HG03060 (cell line): ENCODE measurements around the gene KCNK3.

Experiments
- ATAC-seq: cut with Tn5 transposase; IDR thresholded peaks from one replicate; pipeline ENCODE4 v1.9.1; 2021; ENCODE audit warnings: low read depth, moderate number of reproducible peaks; ENCODE audit not compliant: unreplicated experiment

The KCNK3 gene

DNA sequence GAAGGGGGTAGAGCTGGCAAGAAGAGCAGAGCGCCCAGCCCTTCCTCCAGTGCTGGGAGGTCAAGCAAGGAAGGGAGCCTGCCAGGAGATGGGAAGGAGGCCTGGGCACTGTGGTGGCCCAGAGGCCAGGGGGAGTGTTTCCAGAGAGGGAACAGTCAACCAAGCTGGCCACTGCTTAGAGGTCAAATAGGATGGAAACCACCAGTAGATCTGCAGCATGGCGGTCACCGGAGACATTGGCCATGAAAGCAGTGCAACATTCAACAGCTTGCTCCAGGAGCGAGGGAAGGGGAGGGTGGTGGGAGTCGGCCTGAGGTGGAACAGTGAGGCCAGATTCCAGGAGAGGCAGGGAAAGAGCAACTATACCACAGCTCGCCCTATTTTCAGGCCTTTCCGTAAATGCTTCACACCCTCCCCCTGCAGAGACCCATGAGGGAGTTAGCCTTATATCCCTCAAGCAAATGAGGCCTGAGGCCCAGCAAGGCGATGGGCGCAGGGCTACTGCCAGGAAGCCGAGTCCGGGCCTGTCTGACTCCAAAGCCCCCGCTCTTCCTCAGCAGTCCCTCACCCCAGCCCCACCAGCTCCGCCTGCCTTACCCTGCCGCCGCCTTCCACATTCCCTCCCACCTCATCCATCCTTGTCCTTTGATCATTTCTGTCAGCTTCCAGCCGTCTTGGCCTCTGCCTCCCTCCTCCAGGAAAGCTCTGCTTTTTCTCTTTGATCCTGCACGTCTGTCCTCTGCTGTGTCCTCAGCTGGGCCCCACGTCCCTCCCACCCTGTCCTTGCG lies 17.0 kb downstream of the KCNK3 start:
- ATAC-seq, result no peak

DNA sequence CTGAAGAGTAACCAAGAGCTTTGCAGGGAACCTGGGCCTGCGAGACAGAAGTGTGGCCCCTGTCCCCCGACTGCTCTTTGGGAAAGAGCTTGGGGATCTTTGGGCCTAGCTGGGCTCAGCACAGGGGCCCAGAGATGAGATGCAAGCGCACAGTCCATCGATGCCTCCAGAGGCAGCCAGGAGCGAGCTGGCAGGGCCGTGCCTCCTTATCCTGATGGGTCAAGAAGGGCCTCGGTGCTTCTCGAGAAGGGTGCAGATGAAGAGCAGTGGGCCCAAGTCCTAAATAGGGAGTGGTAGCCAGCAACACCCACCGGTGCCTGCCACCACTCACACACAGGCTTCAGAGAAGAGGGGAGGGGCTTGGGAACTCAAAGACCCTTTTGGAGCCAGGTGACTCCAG lies 17.6 kb downstream of the KCNK3 start:
- ATAC-seq, result no peak

DNA sequence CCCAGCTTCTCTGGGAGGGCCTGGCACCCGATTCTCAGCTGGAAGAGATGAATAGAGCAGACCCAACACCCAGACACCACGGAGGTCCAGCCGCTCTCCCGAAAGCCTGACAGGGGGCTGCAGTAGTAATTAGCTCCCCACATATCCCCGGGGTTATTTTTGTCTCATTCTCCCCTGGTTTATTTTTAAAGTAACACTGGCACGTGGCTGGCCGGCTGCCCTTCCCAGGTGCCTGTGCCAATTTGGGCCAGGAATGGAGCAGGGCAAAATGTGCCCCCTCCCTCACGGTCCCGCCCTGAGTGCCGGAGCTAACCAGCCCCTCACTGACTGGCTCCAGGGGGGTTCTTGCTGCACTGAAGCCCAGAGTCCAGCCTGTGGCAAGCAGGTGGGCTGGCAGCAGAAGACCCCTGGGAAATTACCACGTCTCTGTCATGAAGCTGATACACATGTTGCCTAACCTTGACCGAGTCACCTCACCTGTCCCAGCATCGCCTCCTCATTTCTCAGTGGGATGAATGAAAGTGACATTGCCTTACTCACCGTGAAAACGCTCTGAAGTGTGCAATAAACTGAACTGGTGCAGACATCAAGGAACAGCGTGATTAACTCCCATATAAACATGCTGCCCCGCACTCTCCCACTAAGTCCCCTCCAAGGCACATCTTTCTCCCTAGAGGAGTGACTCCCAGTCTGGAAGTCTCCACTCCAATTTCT lies 18.4 kb downstream of the KCNK3 start:
- no peak for ATAC-seq

DNA sequence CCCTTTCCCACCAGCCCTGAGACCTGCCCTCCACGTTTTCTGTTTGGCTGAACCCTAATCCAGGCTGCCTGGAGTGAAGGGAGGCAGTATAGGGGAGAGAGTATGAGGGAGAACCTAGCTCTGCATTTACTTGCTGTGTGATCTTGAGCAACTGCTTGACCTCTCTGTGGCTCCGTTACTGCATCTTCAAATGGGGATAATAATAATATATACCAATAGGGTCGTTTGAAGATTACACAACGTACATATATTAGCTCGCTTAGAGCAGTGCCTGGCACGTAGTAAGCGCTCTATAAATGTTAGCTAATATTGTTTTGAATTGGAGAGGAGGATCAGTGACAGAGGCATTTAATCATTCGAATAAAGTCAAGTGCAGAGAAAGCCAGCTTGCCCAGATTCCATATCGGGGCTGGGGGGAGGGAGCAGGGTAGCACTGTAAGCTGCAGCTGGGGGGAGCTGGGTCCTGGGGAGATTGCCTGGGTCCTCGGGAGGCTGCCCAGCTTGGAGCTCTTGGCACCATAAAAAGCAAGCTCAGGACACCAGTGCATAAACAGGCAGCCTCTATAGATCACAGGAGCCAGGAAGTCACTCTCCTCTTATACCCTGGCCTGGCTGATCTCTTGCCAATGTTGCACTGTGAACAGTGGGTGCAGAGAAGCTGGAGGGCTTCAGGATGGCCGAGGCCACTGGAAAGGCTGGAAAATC lies 19.1 kb downstream of the KCNK3 start:
- ATAC-seq, result no peak

DNA sequence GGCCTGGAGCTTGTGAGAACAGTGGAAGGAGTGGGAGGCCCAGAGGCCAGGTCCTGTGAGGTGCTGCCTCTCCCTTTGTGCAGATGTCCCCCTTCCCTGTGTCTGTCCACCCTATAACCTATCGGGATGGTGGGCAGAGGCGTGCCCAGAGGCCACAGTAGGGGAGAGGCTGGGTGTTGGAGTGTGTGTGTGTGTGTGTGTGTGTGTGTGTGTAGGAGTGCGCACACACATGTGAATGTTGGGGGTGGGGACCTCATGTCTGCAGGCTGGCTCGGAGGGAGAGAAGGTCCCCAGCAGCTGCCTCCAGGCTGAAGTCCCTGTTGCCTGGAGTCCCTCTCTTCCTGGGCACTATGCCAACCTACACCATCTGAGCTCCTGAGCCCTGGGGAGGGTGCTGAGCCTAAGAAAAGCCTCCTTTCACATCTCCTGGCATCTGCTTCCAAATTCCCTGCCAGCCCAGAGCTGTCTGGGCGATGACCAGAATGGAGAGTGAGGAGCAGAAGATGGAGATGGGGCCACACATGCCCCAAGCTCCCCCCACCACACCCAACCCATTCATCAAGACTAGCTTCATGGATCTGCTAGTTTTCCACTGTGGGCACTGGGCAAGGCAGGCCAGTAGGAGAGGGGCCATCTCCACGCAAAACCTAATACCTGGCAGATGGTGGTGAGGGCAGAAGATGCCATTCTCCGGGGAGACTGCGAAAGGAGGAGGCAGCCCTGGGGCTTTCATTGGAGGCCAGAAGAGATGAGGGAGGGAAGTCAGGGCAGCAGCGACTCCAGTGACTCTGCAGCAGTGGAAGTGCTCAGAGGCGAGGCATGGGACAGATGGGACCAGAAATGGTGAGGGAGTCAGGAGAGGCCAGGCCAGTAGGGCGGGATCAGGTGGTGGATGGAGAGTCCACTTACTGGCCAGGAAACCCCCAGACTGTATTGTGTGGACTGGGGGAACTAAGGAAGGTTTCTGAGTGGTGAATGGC lies 20.3 kb downstream of the KCNK3 start:
- no peak for ATAC-seq

DNA sequence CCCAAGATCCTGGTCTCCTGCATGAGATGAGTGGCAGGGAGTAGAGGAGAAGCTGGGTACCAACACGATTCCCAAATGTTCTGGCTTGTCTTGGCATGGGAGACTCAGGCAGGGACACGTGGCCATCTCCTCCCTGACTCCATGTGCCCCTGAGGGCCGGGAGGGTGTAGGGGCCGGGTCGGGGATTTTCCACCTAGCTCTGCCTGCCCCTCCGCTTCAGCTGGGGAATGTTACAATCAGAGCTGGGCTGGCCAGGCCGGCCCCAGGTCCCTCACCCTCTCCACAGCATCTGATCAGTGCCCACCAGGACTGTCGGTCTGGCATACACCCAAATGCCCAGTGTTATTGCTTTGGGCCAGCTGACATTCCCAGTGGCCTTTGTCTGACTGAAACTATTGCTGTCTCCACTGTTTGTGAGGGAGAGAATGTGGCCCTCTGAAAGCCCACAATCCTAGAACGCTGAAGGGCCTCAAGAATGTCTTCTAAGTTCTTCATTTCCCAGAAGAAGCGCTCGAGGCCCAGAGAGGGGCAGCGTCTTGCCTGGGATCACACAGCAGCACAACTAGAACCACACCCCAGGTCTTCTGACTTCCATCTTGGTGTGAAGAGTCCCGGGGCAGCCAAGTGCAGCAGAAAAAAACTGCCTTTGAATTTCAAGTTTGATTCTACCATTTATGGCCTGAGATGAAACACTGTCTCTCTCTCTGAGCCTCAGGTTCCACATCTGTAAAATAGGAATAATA lies 23.2 kb downstream of the KCNK3 start:
- ATAC-seq, result no peak

DNA sequence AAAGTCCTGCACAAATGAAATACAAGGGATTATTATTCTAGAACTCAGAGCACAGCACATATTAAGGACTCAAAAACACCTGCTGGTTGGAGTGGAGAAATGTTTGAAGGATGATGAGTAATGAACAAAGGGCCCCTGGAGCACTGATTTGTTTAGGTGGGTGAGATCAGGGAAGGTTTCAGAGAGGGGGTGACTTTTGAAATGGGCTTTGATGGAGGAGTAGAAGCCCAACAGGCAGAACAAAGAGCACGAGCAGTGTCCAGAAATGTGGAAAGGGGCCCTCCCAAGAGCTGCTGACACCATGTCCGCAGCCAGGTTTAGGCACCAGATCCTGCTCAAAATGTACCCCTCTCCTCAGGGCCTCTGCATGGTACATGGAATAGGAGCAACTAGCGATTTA lies 23.8 kb downstream of the KCNK3 start:
- ATAC-seq, result no peak

DNA sequence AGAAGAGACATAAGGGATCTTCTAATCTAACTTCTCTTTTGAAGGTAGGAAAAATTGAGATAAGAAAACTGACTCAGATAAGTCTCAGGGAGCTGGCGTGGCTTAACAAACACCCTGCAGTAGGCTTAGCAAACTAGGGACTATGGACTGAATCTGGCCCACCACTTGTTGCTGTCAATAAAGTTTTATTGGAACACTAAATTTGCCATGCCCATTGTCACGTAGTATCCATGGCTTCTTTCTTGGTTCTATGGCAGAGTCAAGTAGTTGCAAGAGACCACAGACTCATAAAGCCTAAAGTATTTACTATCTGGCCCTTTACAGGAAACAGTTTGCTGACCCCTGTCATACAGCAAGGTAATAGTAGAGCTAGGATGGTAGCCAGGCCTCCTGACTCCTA lies 24.2 kb downstream of the KCNK3 start:
- ATAC-seq, result no peak

DNA sequence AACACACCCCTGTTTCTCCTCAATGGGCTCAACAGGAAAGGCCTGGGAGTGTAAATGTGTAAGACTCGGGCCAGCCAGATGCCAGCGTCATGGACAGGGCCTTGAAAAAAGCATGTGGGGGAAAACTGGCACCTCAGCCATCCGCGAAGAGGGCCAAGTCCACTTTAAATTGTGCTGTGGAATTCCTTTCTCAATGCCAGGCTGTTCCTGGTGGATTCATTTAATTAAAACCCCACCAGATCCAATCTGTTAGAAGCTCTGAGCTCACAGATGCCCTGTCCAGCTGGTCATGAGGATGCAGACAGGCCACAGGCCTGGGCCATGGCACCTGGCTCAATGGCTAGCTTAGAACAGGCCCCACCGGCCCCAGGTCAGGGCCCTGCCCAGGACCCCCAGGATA lies 24.8 kb downstream of the KCNK3 start:
- ATAC-seq, result no peak

DNA sequence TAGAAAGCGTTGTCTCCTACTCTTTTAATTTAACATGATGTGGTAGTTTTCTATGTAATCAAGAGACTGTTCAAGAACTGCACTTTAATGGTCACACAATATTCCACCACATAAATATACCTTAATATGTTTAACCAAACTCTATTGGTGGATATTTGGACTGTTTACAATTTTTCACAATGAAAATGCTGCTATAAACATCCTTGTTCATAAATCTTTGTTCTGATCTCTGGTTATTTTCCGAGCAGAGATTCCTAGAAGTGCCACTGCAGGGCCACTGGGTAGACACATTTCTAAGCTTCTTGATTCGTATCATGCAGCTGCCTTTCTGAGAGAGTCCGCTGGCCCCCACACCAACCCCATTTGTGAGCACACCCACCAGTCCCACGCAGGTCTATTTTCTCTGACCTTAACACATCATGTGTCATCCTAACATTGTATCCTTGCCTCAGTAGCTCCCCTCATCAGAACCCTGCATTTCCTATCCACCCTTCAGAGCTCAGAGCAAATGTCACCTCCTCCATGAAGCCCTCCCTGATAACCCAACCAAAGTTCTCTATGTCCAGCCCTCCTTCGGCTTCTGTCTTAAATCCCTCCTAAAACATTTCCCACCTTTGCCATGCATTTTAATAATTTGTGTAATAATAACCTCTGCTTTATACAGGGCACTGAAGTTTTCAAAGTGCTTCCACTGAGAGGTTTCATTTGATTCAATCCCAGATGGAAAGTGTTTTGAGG lies 26.6 kb downstream of the KCNK3 start:
- no peak for ATAC-seq

DNA sequence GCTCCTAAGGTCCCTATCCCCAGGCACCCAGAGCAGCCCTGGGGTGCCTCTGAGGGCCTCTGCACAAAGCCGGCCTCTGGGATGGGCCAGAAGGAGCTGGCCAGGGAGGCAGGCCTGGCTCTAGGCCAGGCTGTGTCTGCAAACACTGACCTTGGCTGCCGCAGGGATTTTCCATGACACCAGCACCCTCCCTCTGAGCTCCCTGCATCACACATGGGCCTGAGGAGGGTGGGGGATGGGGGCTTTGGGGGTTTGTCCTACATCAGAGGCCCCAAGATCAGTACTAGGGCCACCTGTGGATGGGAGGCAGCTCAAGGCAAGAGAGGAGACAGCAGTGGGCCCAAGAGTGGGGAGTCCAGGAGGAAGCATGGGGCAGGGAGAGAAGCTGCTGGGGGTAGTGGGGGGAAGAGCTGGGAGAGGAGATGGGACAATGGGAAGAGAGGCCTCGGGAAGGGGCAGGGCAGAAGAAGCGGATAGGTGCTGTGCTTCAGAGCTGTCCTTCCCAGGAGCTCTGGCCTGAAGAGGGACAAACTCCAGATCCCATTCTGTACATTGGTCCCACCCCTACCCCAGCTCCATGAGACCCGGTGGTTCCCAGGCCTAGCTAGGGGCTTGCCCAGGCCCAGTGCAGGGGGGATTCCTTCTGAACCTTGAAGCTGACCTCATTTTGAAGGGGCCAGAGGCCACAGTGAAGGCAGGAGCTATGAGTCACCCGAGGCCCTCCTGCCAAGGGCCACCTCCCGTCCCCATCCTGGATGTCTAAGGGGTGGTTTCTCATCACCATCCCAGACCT lies 28.0 kb downstream of the KCNK3 start:
- ATAC-seq, result no peak

DNA sequence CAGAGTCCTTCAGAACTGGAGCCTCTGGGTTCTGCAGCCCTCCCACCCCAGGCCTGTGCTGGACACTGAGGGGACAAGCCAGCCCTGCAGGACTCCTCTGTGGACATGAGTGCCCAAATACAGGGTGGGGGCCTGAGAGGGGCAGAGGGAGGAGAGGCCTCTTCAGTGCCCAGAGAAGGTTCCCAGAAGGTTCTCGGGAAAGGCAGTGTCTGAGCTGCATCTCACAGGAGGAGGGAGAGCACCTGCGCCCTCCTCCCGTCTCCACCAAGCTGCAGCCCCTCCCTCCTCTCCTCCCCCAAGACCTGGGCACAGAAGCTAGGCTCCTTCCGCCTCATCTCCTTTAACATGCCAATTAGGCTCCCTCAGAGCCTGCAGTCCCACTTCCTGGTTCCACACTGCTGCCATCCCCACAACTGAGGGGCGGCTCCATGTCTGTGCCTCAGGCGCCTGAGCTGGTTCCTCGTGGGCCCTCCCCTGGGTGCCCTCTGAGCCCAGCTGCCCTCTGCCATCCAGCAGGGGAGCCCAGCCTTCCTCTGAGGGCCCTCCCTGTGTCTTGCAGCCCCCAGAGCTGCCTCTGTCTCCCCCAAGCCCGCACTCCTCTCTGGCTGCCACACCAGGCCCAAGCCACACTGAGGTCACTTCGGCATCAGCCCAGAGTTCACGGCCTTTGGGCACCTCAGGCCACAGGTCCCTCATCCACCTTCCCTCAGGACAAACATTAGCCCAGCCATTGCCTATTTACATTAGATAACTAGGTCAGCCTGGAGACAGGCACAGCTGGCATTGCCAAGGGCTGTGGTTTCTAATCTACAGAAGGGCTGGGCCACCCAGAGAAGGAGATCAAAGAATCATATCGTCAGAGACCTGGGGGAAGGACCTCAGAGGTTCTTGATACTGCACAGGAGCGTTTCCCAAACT lies 28.9 kb downstream of the KCNK3 start:
- no peak for ATAC-seq

DNA sequence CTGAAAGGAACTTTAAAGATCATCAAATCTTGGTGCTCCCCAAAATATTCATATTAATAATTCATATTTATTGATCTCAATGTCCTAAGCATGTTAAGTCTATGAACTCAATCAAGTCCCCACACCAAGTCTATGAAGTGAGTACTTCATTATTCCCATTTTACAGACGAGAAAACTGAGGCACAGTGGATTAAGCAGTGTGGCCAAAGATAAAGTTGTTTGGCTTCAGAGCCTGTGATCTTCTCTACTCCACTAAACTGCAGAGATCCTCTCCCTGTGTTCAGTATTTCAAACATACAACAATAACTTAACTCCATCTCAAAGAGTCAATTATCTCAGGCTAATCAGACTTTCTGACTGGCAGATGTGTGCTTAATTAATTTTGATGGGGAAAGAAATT lies 29.8 kb downstream of the KCNK3 start:
- ATAC-seq, result no peak

DNA sequence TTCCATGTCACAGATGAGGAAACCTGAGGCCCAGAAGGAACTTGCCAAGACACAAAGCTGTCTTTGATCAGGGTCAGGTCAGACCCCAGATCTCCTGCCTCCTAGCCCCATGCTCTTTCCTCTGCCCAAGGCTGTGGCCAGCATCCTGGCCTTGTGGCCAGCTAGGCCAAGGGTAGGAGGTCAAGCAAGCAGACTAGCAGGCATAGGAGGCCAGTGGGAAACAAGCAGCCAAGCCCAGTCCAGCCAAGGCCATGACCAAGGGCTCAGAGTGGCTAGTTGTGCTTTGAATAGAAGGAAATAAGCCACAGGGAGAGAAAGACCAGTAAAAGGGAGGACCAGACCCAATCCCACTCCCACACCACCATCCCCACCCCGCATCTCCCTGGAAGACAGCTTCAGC lies 30.4 kb downstream of the KCNK3 start:
- no peak for ATAC-seq

DNA sequence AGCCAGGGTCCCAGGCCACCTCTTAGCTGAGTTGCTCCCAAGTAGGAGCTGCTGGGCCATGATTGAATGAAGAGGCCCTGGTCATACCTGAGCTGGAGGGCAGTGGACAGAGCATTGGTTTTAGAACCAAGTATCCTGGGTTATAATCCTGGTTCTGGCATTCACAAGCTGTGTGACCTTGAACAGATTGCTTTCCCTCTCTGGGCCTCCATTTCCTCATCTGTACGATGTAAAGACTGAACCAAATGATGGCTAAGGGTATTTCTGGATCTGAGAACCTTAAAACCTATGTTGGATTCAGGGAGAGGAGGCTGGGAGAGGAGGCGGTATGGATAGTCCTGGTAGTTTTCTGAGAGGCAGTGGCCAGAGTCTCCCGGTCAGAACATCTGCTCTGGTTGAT lies 31.0 kb downstream of the KCNK3 start:
- no peak for ATAC-seq

DNA sequence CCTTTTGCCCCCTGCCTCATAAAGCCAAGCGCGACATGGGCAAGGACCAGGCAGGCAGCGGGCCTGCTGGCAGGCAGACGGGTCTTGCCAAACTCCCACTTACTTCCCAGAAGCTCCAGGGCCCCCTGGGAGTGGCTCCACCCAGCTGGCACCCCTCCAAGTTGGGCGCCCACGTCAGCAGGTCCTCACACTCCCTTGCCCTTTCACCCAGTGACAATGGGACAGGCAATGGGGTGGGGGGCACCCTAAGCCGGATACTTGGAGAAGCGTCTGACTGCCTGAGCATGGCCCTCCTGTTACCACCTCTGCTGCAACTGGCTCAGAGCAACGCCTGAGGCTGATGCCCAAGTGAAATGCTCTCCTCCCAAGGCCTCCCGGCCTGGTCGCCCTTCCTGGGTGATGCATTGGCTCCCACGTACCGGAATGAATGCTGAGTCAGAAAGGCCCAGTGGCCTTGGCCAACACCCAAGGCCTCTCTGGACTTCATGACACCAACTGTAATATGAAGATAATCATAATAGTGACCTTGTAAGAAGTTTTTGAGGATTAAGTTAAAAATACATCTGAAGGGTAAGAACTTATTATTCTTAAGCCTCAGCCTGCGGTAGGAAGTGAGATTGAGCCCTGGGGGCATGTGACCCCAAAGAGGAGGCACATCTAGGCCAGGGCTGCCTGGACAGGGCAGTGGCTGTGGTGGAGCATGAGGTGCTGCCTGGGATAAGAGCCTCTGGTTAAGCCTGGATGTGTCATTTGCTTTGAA lies 31.6 kb downstream of the KCNK3 start:
- no peak for ATAC-seq
